HL-60/S4 (cell line): Measurements from ENCODE around the gene WASL.
"Not testable (repeated sequence)": the region's sequence is repeated elsewhere in the genome, so short reads cannot be mapped to it uniquely, and the experiment has no call there.

Source experiments
- in situ Hi-C: fragments of 300-500 bp; cut with MboI; formaldehyde crosslinking; loops from 2 replicates; pipeline ENCODE4 v1.14.3; 2022; ENCODE audit warnings: low sequenced_read_pairs

The WASL gene

DNA sequence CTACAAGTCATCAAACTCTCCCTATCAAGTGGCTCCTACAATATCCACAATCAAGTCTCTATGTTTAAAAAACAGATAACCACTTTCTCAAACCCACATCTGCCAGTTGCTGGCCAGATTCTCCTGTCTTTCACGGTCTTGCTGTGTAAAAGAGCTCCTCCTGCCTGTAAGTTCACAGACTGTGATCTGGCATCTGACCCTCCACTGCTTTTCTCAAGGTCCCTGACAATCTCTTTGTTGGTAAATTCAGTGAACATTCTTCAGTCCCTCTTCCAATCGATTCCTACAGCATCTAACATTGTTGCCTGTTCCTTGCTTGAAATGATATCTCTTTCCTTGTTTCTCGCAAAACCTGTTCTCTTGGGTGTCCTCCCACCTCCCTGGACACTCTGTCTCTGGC is 111.6 kb downstream of the WASL start:
- in situ Hi-C loops, result no loop called here

DNA sequence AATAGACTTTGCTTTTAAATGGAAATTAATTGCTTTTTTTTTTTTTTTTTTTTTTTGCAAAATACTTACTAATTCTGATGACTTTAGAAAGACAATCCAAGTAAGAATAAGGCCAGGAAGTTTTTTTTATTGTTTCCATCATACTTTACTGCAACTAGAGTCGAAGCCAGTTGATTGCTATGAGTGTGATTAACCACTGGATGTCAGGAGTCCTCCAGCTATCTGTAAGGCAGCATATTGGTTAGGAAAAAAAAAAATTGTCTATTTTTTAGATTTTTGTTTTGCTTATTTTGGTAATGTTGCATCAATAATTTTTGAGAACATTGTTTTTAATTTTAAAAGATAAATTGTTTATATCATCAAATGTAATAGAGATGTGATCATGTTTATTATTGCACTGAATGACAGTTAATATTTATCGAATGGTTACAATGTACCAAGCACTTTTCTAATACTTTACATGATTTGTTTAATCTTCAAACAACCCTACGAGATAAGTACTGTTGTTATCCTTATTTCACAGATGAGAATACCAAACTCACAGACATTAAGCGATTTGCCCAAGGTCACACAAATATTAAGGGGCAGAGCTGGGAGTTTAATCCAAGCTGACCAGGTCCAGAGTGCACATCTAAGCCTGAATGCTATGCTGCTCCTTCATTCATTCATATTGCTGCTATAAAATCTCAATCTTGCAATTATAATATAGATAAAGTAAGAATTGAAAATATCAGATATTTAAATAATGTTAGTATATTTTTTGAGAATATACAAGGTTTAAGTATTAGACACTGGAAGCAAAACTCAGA is 113.0 kb downstream of the WASL start:
- in situ Hi-C loops, result no loop called here

DNA sequence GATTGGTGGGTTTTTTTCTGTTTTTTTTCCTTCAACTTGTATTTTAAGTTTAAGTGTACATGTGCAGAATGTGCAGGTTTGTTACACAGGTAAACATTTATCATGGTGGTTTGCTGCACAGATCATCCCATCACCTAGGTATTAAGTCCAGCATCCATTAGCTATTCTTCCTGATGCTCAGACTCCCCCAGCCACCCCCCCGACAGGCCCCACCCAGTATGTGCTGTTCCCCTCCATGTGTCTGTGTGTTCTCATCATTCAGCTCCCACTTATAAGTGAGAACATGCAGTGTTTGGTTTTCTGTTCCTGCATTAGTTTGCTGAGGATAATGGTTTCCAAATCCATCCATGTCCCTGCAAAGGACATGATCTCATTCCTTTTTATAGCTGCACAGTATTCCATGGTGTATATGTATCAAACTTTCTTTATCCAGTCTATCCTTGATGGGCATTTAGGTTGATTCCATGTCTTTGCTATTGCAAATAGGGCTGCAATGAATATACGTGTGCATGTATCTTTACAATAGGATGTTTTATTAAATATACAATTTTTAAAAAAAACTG is 114.7 kb downstream of the WASL start:
- in situ Hi-C loops, result not testable (repeated sequence)

DNA sequence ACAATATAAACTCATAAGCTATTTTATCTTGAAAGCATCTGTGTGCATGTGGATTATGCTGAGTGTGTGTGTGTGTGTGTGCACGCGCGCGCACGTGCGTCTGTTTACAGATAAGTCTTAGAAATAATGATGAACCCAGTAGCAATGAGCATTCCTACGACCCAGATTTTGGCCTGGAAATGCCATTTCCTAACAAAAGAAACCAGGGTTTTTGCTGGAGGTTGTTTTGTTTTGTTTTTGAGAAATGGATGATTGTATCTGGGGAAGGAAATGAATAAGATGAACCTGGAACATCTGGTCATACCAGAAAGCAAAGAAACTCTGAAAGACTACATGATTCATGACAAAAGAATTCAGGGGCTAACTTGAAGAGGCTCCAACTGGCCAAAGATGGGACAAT is 115.2 kb downstream of the WASL start:
- in situ Hi-C loops, result no loop called here

DNA sequence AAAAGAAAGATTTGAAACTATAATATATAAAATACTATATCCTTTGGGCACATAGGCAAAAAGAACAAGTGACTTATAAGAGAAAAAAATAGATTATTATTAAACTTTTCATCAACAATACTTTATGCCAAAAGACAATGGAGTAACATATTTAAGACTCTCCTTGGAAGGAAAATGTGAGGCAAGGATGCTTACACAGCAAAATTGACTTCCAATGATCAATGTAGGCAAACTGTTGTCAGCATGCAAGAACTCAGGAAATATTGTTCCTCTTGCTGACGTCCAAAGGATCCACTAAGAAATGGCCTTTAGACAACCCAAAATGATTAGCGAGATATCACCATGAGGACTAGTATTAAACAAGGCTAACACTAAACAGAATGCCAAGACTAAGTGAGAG is 116.0 kb downstream of the WASL start:
- in situ Hi-C loops, result no loop called here
